ENCODE data around the gene BICD1. TPM values are rescaled to one million over a fixed set of nuclear protein-coding genes. Genes with fewer than 3 reads are reported as not detected.

Gene BICD1
- polyA plus RNA-seq, 2 of the 4 experiments (the other 2 are of a cell fraction) = 13.0 to 24.3 TPM

GRCh38 chr12:32307326-32307725 is 200.7 kb downstream of the BICD1 start:
- 90% methylated on average over 3 of the region's 3 CpGs for WGBS (ENCODE audit: missing lambda C conversion rate)
- Histone ChIP-seq H3K27ac (no peak overlapping the region), H3K4me2 (no peak overlapping the region), H3K9me3 (no peaks in the 10 kb centered on the region), H3K4me1 (peaks cover 6% of the 10 kb centered on the region; the same call in 2 of the 3 replicates), H3K4me3 (no peak overlapping the region)
- ChIA-PET POLR2A (no interaction called here), CTCF (interaction anchor here (0.6 to 8.8 kb wide), 6 partner anchors 159 to 665 kb away, joined by 3 to 81 read pairs (median 14); no protein-coding TSS in a partner anchor)
- no peak for FAIRE-seq
- DNase-seq (ENCODE audit: low read depth in 1 of 2, low spot score in 1 of 2) = no peak
- TF ChIP-seq FOSB (CRISPR knock-in tag; IDR thresholded peaks at IDR 0.05) (no peak), HMGXB4 (CRISPR knock-in tag; IDR thresholded peaks at IDR 0.05; ENCODE audit: borderline replicate concordance) (no peak), EHMT2 (IDR thresholded peaks at IDR 0.05; ENCODE audit: low read depth) (no peak), EHF (CRISPR knock-in tag; IDR thresholded peaks at IDR 0.05) (no peak), KDM5A (IDR thresholded peaks at IDR 0.05) (no peak), HOXB5 (CRISPR knock-in tag; IDR thresholded peaks at IDR 0.05) (no peak), POLR2A (IDR thresholded peaks at IDR 0.05; ENCODE audit: low read length) (no peak), CHD4 (IDR thresholded peaks at IDR 0.05; ENCODE audit: borderline replicate concordance) (no peak), BHLHE40 (IDR thresholded peaks at IDR 0.05; ENCODE audit: low read depth, low read length) (no peak), USF2 (IDR thresholded peaks at IDR 0.05) (no peak), JUN (IDR thresholded peaks at IDR 0.05) (no peak), HDAC2 (IDR thresholded peaks at IDR 0.05) (no peak), RNF2 (IDR thresholded peaks at IDR 0.05; ENCODE audit: borderline replicate concordance, low read depth) (no peak), MAZ (IDR thresholded peaks at IDR 0.05; ENCODE audit: borderline replicate concordance, low read depth, low read length) (no peak), PBX3 (IDR thresholded peaks at IDR 0.05) (no peak), TFCP2L1 (CRISPR knock-in tag; IDR thresholded peaks at IDR 0.05) (no peak), E2F6 (IDR thresholded peaks at IDR 0.05; ENCODE audit: borderline replicate concordance, low read depth) (no peak), MYC (IDR thresholded peaks at IDR 0.05; ENCODE audit: borderline replicate concordance, low read length) (no peak), HOXA7 (CRISPR knock-in tag; IDR thresholded peaks at IDR 0.05) (no peak)
- ATAC-seq = no peak

- H3K9me3 ChIP-seq = no peaks in the 10 kb centered on the region
- no peak for ATAC-seq
- no peak overlapping the region for H3K27ac ChIP-seq
- ChIA-PET POLR2A (no interaction called here), CTCF (interaction anchor here (1.0 to 8.8 kb wide), 6 partner anchors 233 to 906 kb away, joined by 3 to 81 read pairs (median 20); no protein-coding TSS in a partner anchor)
- TF ChIP-seq CBX2 (IDR thresholded peaks at IDR 0.05; ENCODE audit: borderline replicate concordance, low read depth) (no peak), KDM5A (IDR thresholded peaks at IDR 0.05) (no peak), FOXS1 (CRISPR knock-in tag; IDR thresholded peaks at IDR 0.05) (no peak), E2F6 (IDR thresholded peaks at IDR 0.05; ENCODE audit: borderline replicate concordance, low read depth) (no peak), ESRRA (IDR thresholded peaks at IDR 0.05; ENCODE audit: borderline replicate concordance, low read length) (no peak), EHMT2 (IDR thresholded peaks at IDR 0.05; ENCODE audit: low read depth) (no peak), USF2 (IDR thresholded peaks at IDR 0.05) (no peak), MYC (IDR thresholded peaks at IDR 0.05; ENCODE audit: borderline replicate concordance, low read length) (no peak)
- H3K4me3 ChIP-seq = no peak overlapping the region
- no peak for FAIRE-seq
- no peaks in the 10 kb centered on the region; the same call in 2 of the 3 replicates for H3K4me1 ChIP-seq
- no peak overlapping the region for H3K4me2 ChIP-seq
- DNase-seq (ENCODE audit: low read depth in 1 of 2, low spot score in 1 of 2) = no peak
- 69% methylated on average over 10 of the region's 10 CpGs for WGBS (ENCODE audit: missing lambda C conversion rate)
Observed at GRCh38 chr12:32309811-32310736, 203.4 kb downstream of the BICD1 start.
